GM12874 (cell line): Measurements from ENCODE around the gene KCNK10.

Experiments used
- TF ChIP-seq, protein P1 (sequence below): IDR thresholded peaks from 2 replicates; pipeline ENCODE4 v1.5.1; 2011; ENCODE audit warnings: low read depth, mild to moderate bottlenecking, control low read depth, low read length, moderate library complexity; ENCODE audit not compliant: insufficient read depth

The KCNK10 gene

DNA sequence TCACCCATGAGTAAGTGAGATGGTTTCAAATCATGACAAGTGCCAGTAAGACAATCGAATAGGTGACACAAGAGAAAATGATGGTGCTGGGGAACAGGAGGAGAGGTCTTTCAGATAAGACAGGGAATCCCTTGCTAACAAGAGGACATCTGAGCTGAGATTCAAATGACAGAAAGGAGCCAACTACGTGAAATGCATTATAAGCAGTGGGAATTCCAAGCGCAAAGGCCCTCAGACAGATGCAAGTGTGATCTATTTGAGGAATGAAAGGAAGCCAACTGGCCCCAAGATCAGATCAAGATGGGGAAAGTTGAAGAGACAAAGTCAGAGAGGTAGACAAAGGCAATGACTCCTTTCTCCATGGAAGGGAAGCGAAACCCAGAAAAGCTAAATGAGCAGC lies 4.7 kb downstream of the KCNK10 start:
- TF ChIP-seq, protein P1, sequence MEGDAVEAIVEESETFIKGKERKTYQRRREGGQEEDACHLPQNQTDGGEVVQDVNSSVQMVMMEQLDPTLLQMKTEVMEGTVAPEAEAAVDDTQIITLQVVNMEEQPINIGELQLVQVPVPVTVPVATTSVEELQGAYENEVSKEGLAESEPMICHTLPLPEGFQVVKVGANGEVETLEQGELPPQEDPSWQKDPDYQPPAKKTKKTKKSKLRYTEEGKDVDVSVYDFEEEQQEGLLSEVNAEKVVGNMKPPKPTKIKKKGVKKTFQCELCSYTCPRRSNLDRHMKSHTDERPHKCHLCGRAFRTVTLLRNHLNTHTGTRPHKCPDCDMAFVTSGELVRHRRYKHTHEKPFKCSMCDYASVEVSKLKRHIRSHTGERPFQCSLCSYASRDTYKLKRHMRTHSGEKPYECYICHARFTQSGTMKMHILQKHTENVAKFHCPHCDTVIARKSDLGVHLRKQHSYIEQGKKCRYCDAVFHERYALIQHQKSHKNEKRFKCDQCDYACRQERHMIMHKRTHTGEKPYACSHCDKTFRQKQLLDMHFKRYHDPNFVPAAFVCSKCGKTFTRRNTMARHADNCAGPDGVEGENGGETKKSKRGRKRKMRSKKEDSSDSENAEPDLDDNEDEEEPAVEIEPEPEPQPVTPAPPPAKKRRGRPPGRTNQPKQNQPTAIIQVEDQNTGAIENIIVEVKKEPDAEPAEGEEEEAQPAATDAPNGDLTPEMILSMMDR = no peak

DNA sequence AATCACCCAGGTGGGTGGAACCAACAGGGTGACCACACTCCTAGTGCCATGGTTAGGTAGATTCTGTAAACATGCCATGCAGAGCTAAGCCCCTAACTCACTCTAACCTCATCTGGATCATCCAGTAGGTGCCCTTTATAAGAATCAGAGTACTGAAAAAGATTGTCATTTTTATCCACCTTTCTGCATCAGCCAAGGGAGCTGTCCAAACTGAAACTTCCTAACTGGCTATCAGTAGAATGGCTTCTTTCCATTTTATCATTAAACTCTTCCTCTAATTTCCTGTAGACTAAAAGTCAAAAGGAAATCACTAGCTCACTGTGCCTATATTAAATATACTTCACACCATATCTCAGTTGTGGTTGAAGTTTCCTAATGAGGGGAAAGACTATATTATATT lies 6.5 kb downstream of the KCNK10 start:
- TF ChIP-seq, protein P1 = no peak

DNA sequence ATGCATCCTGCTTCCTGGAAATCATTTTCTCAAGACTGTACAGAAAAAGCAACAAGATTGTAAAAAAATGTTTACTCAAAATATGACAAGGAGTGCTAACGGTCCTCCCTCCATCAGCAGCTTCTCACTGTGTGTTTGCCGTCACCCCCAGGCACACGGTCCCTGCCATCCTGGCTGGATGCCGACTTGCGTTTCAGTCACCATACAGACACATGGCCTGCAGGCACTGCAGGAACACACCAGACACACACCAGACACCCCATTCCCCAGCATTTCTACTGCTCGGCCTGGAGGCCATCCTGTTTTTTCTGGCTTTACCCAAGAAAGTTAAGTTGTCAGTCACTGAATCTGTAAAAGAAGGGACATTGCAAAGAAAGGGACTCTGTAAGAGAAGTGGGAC lies 10.8 kb downstream of the KCNK10 start:
- TF ChIP-seq, protein P1 = no peak

DNA sequence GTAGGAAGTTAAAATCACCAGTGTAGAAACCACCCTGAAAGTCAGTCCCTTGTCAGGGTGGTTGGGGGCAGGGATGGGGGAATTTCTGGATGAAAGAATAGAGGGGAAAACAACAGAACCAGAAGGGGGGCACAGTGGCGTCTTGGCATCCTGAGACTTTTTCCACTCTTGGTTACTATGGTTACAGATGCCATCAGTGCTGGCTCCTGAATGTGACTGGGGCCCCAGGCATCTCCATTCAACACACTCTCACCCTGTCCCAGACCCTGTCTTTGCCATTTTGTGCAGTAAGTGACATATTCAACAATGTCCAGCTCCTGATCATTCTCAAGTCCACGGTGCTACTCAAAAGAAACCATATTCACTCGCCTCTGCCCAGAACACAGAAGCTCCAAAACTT lies 11.3 kb downstream of the KCNK10 start:
- TF ChIP-seq, protein P1 = no peak

DNA sequence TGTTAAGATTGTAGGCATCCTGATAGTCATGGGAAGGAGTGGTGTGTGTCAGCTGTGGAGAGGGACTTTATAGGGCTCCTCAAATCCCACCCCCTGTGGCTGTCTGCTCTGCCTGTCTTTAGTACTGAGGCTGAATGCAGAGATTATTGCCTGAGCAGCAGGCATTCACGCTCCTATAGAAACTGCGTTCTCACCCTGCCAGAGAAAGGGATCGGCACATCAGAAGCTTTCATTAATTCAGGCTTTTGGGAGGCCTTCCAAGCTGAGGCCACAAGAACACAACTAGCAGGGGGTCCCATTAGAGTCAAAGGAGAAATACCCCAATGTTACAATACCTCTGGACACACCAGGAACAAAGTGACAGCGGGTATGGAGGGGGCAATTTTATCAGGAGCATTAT lies 12.6 kb downstream of the KCNK10 start:
- TF ChIP-seq, protein P1 = no peak

DNA sequence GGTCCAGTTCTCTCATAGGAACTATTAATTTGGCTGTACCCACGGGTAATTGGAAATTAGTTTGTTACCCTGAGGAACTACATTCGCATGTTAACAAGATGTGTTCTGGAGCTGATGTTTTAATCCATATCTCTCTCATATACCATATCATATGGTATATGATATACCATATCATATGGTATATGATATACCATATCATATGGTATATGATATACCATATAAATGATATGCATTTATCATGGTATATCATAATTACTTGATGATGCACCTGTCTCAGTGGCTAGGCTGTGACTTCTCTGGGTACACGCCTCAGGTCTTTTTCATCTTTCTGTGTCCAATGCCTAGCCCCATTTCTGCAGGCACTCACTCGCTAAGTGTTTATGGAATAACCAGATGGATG lies 13.0 kb downstream of the KCNK10 start:
- TF ChIP-seq, protein P1 = no peak

DNA sequence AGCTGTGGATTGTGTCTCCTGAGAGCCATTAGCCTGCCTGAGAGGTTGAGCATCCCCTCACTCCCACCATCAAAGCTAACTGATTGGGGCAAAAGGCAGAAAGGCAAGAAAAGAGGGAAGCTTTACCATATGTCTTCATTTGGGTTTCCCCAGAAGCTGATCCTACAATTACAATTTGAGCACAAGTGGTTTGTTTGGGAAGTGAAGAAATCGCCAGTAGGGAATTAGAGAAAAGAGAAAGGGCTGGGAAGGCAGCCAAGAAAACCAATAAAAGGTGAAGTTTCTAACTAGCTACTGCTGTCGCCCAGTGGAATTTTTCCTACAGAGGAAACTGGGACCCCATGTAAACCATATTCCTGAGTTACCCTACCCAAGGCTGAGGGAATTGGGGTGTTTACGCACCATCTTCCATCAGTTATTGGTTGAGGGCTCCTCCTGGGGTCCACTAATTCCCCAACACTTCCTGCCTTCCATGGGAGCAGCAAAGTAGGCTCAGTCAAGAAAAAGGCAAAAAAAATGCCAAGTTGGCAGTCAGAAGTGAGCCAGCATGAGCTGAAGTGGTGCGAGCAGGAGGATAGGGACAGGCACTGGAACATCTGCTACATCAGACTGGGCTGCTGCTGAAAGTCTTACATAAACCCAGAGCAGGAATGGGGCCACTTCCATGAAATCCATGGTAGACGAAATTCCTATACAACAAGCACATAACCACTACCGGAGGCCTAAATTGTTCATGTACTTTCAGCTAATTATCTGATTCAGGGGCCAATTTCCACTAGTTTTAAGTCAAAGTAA lies 17.3 kb downstream of the KCNK10 start:
- TF ChIP-seq, protein P1 = no peak
